NCI-H69 (cell line): ENCODE measurements around the gene TUBGCP6.
A peak's percentile ranks its signal among the peaks of the same experiment; 100 is the strongest.

Source experiments
- DNase-seq: peaks from one replicate; lab custom pipeline; 2025; lab: John Stamatoyannopoulos, UW

Gene TUBGCP6, protein sequence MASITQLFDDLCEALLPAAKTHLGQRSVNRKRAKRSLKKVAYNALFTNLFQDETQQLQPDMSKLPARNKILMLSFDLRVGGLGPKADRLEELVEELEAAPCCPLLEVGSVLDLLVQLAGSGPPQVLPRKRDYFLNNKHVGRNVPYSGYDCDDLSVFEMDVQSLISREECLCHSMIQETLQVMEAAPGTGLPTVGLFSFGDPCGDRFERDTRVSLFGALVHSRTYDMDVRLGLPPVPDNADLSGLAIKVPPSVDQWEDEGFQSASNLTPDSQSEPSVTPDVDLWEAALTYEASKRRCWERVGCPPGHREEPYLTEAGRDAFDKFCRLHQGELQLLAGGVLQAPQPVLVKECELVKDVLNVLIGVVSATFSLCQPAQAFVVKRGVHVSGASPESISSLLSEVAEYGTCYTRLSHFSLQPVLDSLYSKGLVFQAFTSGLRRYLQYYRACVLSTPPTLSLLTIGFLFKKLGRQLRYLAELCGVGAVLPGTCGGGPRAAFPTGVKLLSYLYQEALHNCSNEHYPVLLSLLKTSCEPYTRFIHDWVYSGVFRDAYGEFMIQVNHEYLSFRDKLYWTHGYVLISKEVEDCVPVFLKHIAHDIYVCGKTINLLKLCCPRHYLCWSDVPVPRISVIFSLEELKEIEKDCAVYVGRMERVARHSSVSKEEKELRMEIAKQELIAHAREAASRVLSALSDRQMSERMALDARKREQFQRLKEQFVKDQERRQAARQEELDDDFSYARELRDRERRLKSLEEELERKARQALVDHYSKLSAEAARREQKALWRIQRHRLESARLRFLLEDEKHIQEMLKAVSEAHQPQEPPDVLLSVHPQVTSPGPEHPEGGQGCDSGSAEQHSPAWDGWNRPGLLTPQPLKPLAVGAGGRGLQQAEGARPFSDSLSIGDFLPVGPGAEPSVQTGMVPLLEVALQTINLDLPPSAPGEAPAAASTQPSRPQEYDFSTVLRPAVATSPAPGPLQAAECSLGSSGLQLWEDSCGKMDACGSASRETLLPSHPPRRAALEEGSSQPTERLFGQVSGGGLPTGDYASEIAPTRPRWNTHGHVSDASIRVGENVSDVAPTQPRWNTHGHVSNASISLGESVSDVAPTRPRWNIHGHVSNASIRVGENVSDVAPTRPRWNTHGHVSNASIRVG (N-terminal part only)

DNA sequence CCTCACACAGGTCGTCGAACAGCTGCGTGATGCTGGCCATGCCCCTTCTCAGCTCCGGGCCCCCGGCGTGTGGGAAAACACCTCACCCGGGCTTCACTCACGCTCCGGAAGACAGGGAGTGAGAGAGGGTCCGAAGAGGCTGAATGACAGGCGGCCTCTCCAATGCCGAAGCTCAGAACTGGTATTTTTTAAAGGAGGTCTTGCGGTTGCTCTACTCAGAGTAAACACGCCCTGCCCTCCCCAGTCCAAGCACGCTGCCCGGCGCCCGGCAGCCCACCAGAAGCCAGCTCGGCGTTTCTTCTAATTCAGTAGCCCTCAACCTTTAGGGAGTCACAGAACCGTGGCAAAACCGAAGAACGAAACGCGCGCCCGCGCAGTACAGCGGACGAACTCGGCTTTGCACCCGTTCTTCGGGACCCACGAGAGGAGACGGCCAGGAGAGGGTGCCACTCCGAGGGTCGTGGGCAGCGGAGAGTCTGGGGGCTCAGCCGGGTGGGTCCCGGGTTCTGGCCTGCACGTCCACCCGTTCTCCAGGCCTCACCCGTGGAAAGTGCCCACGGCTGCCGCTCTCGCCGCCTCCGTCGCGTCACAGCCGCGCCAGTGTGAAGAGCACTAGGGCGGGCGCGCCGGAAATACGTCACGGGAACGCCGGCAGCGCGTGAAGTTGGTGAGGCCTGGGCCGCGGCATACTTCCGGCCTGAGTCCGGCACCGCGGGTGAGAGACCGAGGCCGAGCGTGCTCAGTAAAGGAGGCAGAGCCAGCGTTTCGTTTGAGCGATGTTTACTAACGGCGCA lies at the start of gene TUBGCP6:
TUBGCP6 (minus strand) TSS at position 604 of the 794 bp plus-strand sequence; CDS start at position 40, 564 bp downstream.
- DNase-seq, result peak; percentile 97

DNA sequence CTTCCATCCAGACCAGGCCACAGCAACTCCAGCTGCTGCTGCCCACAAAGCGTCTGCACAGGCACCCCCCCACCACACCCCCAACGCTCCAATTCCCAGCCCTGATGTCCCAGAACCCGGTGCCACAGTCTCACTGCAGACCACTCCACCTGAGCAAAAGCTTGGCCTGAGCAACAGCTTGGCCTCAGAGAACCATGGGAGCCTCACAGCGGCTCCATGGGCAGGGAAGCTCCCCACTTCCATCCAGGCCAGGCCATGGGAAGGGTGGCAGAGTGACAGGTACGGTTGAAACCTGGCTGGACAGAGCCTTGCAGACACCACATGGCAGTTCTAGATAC lies 49.5 kb upstream of the TUBGCP6 start:
- DNase-seq, result no peak

DNA sequence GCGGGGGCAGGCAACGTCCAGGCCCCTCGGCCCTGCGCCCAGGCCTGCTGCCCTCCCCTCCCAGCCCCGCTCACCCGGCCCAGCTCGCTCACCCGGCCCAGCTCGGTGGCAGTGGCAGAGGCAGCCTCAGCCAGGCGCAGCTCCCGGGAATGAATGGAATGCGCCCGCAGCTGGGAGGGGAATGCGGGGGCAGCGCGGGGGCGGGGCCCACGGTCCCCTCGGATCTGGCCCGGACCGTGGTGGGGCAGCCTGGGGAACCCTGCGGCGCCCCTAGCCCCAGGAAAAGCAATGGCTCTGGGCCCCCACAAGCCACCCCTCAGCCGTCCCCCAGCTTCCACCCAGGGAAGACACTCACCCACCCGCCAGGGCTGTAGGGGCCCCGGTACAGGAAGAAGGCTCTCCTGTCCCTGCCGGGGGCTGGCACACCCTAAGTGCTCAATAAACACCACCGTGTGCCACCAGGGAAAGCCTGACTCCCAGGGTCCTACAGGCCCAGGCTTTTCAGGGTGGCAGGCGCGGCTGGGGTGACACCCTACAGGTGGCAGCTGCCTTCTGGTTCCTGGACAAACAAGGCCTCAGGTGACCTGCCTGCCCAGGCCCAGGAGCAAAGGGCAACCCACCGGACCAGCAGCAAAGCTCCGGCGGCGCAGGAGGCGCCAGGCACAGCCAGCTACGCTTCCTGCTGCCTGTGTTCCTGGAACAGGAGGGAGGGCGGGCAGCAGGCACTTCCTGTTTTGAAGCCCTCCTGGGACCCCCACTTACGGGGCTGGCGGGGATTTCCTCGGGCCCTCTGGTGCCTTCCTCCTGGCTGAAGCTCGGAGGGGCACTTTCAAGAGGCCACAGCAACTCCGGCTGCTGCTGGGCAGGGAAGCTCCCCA lies 48.9 kb upstream of the TUBGCP6 start:
- DNase-seq, result no peak

DNA sequence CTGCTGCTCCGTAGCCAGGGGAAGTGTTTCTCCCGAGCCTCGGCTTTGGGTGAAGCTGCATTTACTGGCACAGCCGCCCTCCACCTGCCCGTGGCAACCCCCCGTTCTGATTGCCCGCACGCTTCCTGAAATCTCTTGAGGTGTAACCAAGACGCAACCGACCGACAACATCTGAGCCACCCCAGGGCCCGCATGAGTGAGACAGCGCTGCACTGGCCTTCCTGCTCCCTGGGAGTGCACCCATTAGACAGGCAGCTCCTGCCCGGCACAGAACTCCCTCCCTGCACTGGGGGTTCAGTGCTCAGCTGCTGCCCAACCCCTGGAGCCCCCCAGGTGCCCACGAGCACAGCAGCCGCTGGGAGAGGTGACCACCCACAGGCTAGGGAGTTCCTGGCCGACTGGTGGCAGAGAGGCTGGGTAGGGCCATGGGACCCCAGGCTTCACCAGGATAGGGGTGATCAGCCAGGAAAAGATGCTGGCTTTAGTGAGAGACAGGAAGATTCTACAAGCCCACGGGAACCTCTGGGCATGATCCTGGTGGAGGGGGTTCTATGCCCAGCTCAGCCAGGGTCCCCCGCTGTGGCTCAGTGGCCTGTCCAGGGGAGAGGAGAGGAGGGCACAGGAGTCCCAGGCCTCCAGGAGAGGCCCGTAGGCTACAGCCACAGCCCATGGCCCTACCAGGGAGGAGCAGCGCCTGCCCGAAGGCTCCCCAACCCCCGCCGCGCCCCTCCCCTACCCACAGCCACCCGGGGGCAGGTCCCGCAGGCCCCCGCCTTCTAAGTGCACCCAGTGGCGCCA lies 48.0 kb upstream of the TUBGCP6 start:
- no peak for DNase-seq

DNA sequence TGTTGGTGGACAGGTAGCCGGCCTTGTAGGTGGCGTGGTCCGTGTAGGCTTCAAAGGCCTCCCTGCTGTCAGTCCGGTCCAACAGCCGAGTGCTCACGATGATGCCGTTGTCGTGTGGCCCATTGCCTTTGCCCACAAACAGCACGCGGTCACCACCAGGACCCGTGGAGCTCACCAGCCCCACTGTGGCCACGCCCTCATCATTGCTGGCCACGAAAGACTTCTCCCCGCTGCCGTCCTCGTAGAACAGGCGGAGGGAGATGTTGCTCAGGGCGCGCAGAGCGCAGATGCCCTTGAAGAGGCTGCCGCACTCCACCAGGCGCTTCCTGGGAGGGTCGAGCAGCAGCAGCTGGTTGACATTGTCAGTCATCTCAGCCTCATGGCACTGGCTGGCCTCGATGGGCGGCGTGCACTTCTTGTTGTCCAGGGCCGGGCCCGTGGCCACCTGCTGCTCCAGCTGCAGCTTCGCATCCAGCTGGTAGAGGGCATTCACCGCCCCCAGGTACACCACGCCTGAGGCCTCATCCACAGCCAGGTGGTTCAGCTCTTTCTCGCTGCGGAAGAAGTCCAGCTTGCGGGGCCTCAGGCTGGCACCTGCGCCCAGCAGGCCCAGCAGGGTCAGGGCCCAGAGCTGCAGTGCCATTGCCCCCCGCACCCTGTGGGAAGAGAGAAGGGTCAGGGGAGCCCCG lies 45.3 kb upstream of the TUBGCP6 start:
- DNase-seq, result no peak

GRCh38 chr22:50289151-50289941 lies 44.5 kb upstream of the TUBGCP6 start:
- DNase-seq, result no peak

DNA sequence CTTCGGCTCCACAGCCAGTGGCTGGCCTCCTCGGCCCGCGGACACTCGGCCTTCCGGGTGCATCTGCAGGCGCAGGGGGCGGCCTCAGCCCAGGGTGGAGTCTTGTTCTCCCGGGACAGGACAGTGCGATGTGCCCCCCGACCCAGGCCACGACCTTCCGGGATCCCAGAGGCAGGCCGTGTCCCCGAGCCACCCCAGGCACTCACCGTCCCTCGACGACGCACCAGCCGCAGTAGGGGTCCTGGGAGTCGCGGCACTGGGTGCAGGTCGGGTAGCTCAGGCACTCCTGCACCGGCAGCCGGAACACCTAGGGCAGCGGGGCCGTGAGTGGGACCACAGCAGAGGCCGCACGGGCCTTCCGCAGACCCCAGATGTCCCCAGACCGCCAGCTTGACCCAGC lies 42.9 kb upstream of the TUBGCP6 start:
- no peak for DNase-seq

DNA sequence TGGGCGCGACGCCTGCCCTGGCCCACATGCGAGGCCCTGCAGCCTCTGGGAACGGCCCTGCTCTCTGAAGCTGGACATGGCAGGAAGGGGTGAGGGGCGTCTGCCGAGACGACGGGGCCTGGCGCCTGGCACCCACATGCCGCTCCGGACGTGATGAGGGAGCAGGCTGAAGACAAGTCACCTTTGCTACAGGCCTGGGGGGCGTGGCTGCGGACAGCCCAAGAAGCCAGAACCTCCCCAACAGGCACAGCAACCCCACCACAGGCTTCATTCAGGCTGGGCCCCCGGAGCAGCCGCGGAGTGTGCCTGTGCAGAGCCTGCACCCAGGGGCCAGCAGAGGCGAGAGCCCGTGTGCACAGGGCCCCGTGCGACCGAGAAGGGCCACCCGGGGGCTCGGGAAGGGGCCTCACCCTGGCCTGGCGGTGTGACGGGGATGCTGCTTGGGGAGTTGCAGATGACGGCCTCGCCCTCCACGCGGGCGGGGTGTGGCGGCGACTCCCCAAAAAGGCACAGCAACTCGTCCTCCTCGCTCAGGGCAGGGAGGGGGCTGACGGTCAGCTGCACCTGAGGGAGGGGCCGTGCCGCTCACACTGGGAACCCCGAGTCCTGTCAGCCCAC lies 42.0 kb upstream of the TUBGCP6 start:
- DNase-seq, result no peak

GRCh38 chr22:50286275-50286674 lies 41.5 kb upstream of the TUBGCP6 start:
- no peak for DNase-seq

- DNase-seq, result no peak
These were observed 40.9 kb upstream of the TUBGCP6 start for GRCh38 chr22:50285568-50286229.

DNA sequence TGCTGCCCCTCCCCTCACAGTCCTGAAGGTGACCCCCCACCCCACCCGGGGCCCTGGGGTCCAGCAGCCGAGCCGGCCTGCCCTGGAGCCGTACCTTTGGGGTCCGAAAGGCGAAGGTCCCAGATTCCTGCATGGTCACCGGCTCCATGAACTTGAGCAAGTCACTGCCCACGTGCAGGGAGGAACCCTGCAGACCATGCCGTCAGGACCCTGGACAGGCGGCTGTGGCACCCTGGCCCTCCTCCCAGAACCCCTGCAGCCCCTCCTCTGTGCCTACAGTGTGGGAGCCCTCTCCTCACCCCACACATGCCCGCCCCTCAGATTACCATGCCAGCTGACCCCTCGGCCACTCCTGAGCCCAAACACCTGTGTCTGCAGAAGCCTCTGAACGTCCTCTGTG lies 39.7 kb upstream of the TUBGCP6 start:
- DNase-seq, result no peak

DNA sequence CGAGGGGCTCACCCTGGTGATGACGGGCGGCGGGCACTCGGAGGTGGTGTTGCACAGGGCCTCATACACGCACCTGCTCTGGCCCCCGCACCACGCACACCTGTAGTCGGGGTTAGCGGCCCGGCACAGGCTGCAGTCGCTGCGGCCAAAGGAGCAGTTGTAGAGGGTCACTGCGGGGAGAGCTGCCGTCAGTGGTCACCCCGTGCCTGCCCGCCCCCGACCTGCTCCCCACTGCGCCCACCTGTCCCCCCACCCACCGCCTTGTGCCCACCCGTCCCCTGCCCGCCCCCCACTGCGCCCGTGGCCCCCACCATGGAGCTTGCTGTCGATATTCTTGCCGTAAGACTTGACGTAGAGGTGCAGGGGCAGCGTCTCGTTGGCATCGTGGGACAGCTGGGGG lies 39.0 kb upstream of the TUBGCP6 start:
- DNase-seq, result no peak

- no peak for DNase-seq
These were observed 37.7 kb upstream of the TUBGCP6 start for GRCh38 chr22:50282361-50283155.

GRCh38 chr22:50281957-50282356 lies 37.1 kb upstream of the TUBGCP6 start:
- DNase-seq, result no peak

GRCh38 chr22:50281384-50281760 lies 36.5 kb upstream of the TUBGCP6 start:
- DNase-seq, result no peak

GRCh38 chr22:50280708-50281383 lies 36.0 kb upstream of the TUBGCP6 start:
- no peak for DNase-seq
